ENCODE results near the gene TMEM59L.

The TMEM59L gene

GRCh38 chr19:18637673-18638630 lies 25.3 kb downstream of the TMEM59L start:
- no peak for DNase-seq (ENCODE audit: low spot score)

- no peak for DNase-seq (ENCODE audit: low spot score)
Observed at GRCh38 chr19:18639706-18640243, 27.1 kb downstream of the TMEM59L start.

- DNase-seq (ENCODE audit: low spot score): no peak
Observed at GRCh38 chr19:18644196-18645034, 31.7 kb downstream of the TMEM59L start.

GRCh38 chr19:18645035-18645511 lies 32.4 kb downstream of the TMEM59L start:
- DNase-seq (ENCODE audit: low spot score): no peak

- DNase-seq (ENCODE audit: low spot score): no peak
Observed at GRCh38 chr19:18646535-18647370, 34.1 kb downstream of the TMEM59L start.

- no peak for DNase-seq (ENCODE audit: low spot score)
Observed at GRCh38 chr19:18647371-18647767, 34.7 kb downstream of the TMEM59L start.

GRCh38 chr19:18647807-18648206 lies 35.1 kb downstream of the TMEM59L start:
- DNase-seq (ENCODE audit: low spot score): no peak

- no peak for DNase-seq (ENCODE audit: low spot score)
Observed at GRCh38 chr19:18648973-18649315, 36.3 kb downstream of the TMEM59L start.

GRCh38 chr19:18649371-18650020 lies 36.8 kb downstream of the TMEM59L start:
- peak; percentile 48 for DNase-seq (ENCODE audit: low spot score)

GRCh38 chr19:18650021-18650390 lies 37.3 kb downstream of the TMEM59L start:
- DNase-seq (ENCODE audit: low spot score): peak; percentile 65

GRCh38 chr19:18650468-18651041 lies 37.9 kb downstream of the TMEM59L start:
- DNase-seq (ENCODE audit: low spot score): peak; percentile 74

GRCh38 chr19:18651300-18651699 lies 38.6 kb downstream of the TMEM59L start:
- no peak for DNase-seq (ENCODE audit: low spot score)

- no peak for DNase-seq (ENCODE audit: low spot score)
Observed at GRCh38 chr19:18651733-18652132, 39.1 kb downstream of the TMEM59L start.

- DNase-seq (ENCODE audit: low spot score): no peak
Observed at GRCh38 chr19:18653853-18654252, 41.2 kb downstream of the TMEM59L start.

- no peak for DNase-seq (ENCODE audit: low spot score)
Observed at GRCh38 chr19:18654469-18654868, 41.8 kb downstream of the TMEM59L start.

- DNase-seq (ENCODE audit: low spot score): no peak
Observed at GRCh38 chr19:18655173-18655844, 42.6 kb downstream of the TMEM59L start.

GRCh38 chr19:18656337-18657086 lies 43.8 kb downstream of the TMEM59L start:
- DNase-seq (ENCODE audit: low spot score): no peak

GRCh38 chr19:18657590-18658365 lies 45.1 kb downstream of the TMEM59L start:
- DNase-seq (ENCODE audit: low spot score): no peak

Measured in GM03348 (cell line).